DND-41 (cell line): Measurements from ENCODE around the gene C6orf47.

ENCODE experiments used
- CTCF ChIP-seq: IDR thresholded peaks from 2 replicates; pipeline ENCODE4 v1.5.1; 2012; ENCODE audit warnings: borderline replicate concordance, low read length, moderate library complexity, mild to moderate bottlenecking; ENCODE audit not compliant: poor library complexity, severe bottlenecking; ENCODE audit errors: extremely low read depth
- EZH2 ChIP-seq: IDR thresholded peaks from 3 replicates; pipeline ENCODE4 v1.6.1; 2012; ENCODE audit warnings: borderline replicate concordance, low read depth, mild to moderate bottlenecking, moderate library complexity, low read length, inconsistent platforms; ENCODE audit not compliant: severe bottlenecking

DNA sequence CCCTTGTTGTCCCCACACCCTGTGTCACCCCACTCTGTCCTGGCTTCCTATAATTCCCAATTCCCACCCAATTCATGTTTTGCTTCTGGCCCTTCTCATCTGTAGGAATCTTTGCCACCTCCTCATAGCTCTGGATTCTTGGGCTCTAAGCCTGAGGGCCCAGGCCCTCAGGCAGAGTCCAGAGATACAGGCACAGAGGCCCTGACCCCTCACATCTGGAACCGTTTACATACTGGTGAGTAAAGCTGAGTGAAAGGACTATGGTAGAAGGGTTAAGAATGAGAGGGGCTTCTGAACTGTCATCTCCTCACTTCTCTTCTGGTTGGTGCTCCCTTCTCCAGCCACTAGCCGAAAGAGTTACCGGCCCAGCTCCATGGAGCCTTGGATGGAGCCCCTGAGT is 26.4 kb downstream of the C6orf47 start:
- TF ChIP-seq CTCF (no peak), EZH2 (no peak)
